Measurements from ENCODE around the gene TMEM33. TPM values are rescaled to one million over a fixed set of nuclear protein-coding genes. Genes with fewer than 3 reads are reported as not detected.

TMEM33 gene
- total RNA-seq, 1 experiment from 2014 or later = 70.3 TPM

DNA sequence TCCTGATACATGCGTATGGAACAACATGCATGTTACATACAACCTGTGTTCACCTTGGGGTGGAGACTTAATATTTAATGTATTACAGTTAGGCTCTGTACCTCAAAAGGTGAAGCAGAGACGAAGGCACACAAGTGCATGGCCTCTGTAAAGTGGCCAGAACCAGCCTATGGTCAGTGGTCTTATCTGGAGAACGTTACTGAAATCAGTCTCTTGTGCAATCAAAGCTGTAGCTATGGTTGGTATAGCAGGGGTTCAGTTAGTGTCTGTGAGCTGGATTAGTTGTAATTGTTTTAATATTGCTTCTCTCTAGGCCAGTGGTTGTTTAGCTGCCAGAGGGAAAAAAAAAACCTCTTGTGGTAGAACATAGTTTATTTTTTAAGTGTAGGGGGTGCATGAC is 2.2 kb upstream of the TMEM33 start:
- no peaks in the 10 kb centered on the region for H3K9me3 ChIP-seq (ENCODE audit: low read length)
- intact Hi-C loops (cut with micrococcal nuclease) = no loop called here
- H2AFZ ChIP-seq (ENCODE audit: low read length) = no peak overlapping the region
- no peak overlapping the region for H3K4me3 ChIP-seq (ENCODE audit: low read length)
- H3K9ac ChIP-seq (ENCODE audit: low read length) = no peak overlapping the region
- H3K9me2 ChIP-seq (replicated peaks; ENCODE audit: low read length) = no peaks in the 10 kb centered on the region
- ATAC-seq = no peak
- peaks cover 11% of the 10 kb centered on the region; the same call in 1 of the 2 replicates for H4K20me1 ChIP-seq (ENCODE audit: low read length)
- ChIA-PET POLR2A (ENCODE audit: unreplicated experiment) (no interaction called here), CTCF (no interaction called here)
- no peak overlapping the region for H3K27ac ChIP-seq (ENCODE audit: low read length)
- no peak overlapping the region for H3K4me2 ChIP-seq (ENCODE audit: low read length)
- peaks cover 16% of the 10 kb centered on the region for H3K4me1 ChIP-seq (ENCODE audit: insufficient read depth, low read length)
- no peak for DNase-seq
- peaks cover 30% of the 10 kb centered on the region for H3K79me2 ChIP-seq (ENCODE audit: low read length)
- no peak for TF ChIP-seq EZH2 (IDR thresholded peaks at IDR 0.05; ENCODE audit: low read length, unreplicated experiment)
- TF ChIP-seq EZH2phosphoT487 (IDR thresholded peaks at IDR 0.05; ENCODE audit: borderline replicate concordance, low read length) = no peak
- TF ChIP-seq, protein P1, sequence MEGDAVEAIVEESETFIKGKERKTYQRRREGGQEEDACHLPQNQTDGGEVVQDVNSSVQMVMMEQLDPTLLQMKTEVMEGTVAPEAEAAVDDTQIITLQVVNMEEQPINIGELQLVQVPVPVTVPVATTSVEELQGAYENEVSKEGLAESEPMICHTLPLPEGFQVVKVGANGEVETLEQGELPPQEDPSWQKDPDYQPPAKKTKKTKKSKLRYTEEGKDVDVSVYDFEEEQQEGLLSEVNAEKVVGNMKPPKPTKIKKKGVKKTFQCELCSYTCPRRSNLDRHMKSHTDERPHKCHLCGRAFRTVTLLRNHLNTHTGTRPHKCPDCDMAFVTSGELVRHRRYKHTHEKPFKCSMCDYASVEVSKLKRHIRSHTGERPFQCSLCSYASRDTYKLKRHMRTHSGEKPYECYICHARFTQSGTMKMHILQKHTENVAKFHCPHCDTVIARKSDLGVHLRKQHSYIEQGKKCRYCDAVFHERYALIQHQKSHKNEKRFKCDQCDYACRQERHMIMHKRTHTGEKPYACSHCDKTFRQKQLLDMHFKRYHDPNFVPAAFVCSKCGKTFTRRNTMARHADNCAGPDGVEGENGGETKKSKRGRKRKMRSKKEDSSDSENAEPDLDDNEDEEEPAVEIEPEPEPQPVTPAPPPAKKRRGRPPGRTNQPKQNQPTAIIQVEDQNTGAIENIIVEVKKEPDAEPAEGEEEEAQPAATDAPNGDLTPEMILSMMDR (conservative IDR thresholded peaks at IDR 0.05; ENCODE audit: low read depth, low read length) = no peak
- no TSS peak for BruUV-seq (replicated peaks)
- no peaks in the 10 kb centered on the region; the same call in 1 of the 2 replicates for H3K36me3 ChIP-seq (ENCODE audit: low read depth, low read length)
- no peaks in the 10 kb centered on the region for H3F3A ChIP-seq (ENCODE audit: low read length, unreplicated experiment)
- H3K27me3 ChIP-seq (ENCODE audit: low read length) = no peaks in the 10 kb centered on the region

DNA sequence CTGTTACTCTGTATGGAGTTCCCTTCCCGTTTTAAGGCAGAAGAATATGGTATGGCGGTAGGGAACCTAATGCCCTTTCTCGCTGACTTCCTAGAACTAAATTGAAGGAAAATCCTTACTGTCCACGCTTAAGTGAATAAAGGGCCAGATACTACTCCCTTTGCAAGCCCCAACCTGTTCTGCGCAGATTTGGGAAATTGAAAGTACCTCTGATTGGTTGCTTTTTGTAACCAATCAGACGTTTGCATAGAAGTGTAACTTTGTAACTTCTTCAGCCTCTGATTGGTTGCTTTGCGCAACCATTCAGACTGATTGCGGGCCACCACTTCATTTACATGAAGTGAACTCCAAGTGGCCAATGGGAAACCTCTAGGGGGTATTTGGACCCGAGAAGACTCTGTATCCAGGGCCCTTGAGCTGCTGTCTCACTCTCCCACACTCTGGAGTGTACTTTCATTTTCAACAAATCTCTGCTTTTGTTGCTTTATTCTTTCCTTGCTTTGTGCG is 1.2 kb upstream of the TMEM33 start:
- Histone ChIP-seq H3K9me3 (ENCODE audit: low read length) (no peaks in the 10 kb centered on the region), H3K27ac (ENCODE audit: low read length) (no peak overlapping the region), H3K9me2 (replicated peaks; ENCODE audit: low read length) (no peaks in the 10 kb centered on the region), H3K4me1 (ENCODE audit: insufficient read depth, low read length) (peaks cover 25% of the 10 kb centered on the region), H4K20me1 (ENCODE audit: low read length) (peaks cover 17% of the 10 kb centered on the region; the same call in 1 of the 2 replicates), H3K36me3 (ENCODE audit: low read depth, low read length) (peaks cover 1% of the 10 kb centered on the region), H3F3A (ENCODE audit: low read length, unreplicated experiment) (no peaks in the 10 kb centered on the region), H3K79me2 (ENCODE audit: low read length) (peaks cover 41% of the 10 kb centered on the region), H3K4me2 (ENCODE audit: low read length) (peak overlapping the region; percentile 90; the same call in 1 of the 2 replicates), H3K4me3 (ENCODE audit: low read length) (no peak overlapping the region), H3K9ac (ENCODE audit: low read length) (no peak overlapping the region), H3K27me3 (ENCODE audit: low read length) (no peaks in the 10 kb centered on the region), H2AFZ (ENCODE audit: low read length) (peak overlapping the region; percentile 81)
- no TSS peak for BruUV-seq (replicated peaks)
- POLR2A ChIA-PET (ENCODE audit: unreplicated experiment) = no interaction called here
- intact Hi-C loops (cut with micrococcal nuclease) = loop anchor here (2.0 kb wide), 1 partner anchor 37 kb away; no protein-coding TSS in a partner anchor
- no peak for TF ChIP-seq EZH2 (IDR thresholded peaks at IDR 0.05; ENCODE audit: low read length, unreplicated experiment)
- TF ChIP-seq, protein P1 (conservative IDR thresholded peaks at IDR 0.05; ENCODE audit: low read depth, low read length) = no peak
- TF ChIP-seq EZH2phosphoT487 (IDR thresholded peaks at IDR 0.05; ENCODE audit: borderline replicate concordance, low read length) = no peak
- DNase-seq (no peak), ATAC-seq (no peak)
- CTCF ChIA-PET = interaction anchor here (0.6 kb wide), 1 partner anchor 24 kb away, joined by 3 read pairs; no protein-coding TSS in a partner anchor

DNA sequence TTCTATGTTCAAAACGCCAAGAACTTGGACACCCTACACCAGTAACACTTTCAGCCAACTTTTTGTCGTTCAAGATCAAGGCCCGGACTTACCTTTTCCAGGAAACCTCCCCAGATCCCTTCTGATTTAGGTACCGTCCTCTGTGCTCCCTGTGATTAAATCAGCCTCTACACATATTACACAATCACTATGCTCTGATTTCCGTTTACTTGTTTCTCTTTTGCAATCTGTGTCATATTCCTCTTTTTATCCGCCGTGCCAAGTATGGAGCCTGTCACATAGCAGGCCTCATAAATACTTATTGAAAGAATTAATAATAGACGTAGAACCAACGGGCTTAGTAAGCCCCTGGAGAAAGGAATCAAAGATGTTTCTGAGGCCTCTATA is 722 bp upstream of the TMEM33 start:
- ChIA-PET POLR2A (ENCODE audit: unreplicated experiment) (no interaction called here), CTCF (interaction anchor here (0.6 kb wide), 1 partner anchor 23 kb away, joined by 3 read pairs; no protein-coding TSS in a partner anchor)
- Histone ChIP-seq H3K9me3 (ENCODE audit: low read length) (no peaks in the 10 kb centered on the region), H3K36me3 (ENCODE audit: low read depth, low read length) (peaks cover 6% of the 10 kb centered on the region), H3K27me3 (ENCODE audit: low read length) (no peaks in the 10 kb centered on the region), H2AFZ (ENCODE audit: low read length) (peak overlapping the region; percentile 81), H3K4me3 (ENCODE audit: low read length) (peak overlapping the region; percentile 88; the same call in 1 of the 2 replicates), H3K79me2 (ENCODE audit: low read length) (peaks cover 45% of the 10 kb centered on the region), H3K27ac (ENCODE audit: low read length) (no peak overlapping the region), H3K9ac (ENCODE audit: low read length) (no peak overlapping the region), H3F3A (ENCODE audit: low read length, unreplicated experiment) (no peaks in the 10 kb centered on the region), H3K4me2 (ENCODE audit: low read length) (peak overlapping the region; percentile 90; the same call in 1 of the 2 replicates), H3K4me1 (ENCODE audit: insufficient read depth, low read length) (peaks cover 27% of the 10 kb centered on the region), H3K9me2 (replicated peaks; ENCODE audit: low read length) (no peaks in the 10 kb centered on the region), H4K20me1 (ENCODE audit: low read length) (peaks cover 17% of the 10 kb centered on the region; the same call in 1 of the 2 replicates)
- DNase-seq = no peak
- ATAC-seq = no peak
- intact Hi-C loops (cut with micrococcal nuclease) = loop anchor here (2.0 kb wide), 1 partner anchor 38 kb away; no protein-coding TSS in a partner anchor
- BruUV-seq (replicated peaks) = TSS peak; percentile 22
- TF ChIP-seq EZH2 (IDR thresholded peaks at IDR 0.05; ENCODE audit: low read length, unreplicated experiment) (no peak), EZH2phosphoT487 (IDR thresholded peaks at IDR 0.05; ENCODE audit: borderline replicate concordance, low read length) (no peak)
- TF ChIP-seq, protein P1 (conservative IDR thresholded peaks at IDR 0.05; ENCODE audit: low read depth, low read length) = no peak

All from PC-3 (cell line).